HepG2 (cell line): ENCODE data around the gene CEP76. TPM values are rescaled to one million over a fixed set of nuclear protein-coding genes. Genes with fewer than 3 reads are reported as not detected.
A peak's percentile ranks its signal among the peaks of the same experiment; 100 is the strongest.

ENCODE experiments used
- PHF21A ChIP-seq: sonication (generic); formaldehyde crosslinking; IDR thresholded peaks from 2 replicates; pipeline ENCODE4 v1.5.0; 2020; ENCODE audit warnings: mild to moderate bottlenecking, missing genetic modification reagents
- PREB ChIP-seq: sonication (generic); formaldehyde crosslinking; IDR thresholded peaks from 2 replicates; pipeline ENCODE4 v1.4.0; 2020; ENCODE audit warnings: missing genetic modification reagents
- PRPF4 ChIP-seq: fragments of 200-400 bp; formaldehyde crosslinking; IDR thresholded peaks from 2 replicates; pipeline ENCODE4 v1.6.1; 2016; ENCODE audit warnings: low read length, low read depth; ENCODE audit not compliant: poor library complexity, severe bottlenecking
- ZBTB20 ChIP-seq: sonication (generic); formaldehyde crosslinking; IDR thresholded peaks from 2 replicates; pipeline ENCODE4 v1.8.1; 2023; ENCODE audit warnings: missing genetic modification reagents, low read depth, mild to moderate bottlenecking, borderline replicate concordance
- ZBTB33 ChIP-seq: sonication (generic); formaldehyde crosslinking; IDR thresholded peaks from 2 replicates; pipeline ENCODE4 v1.4.0; 2020; ENCODE audit warnings: missing genetic modification reagents
- ZBTB38 ChIP-seq: sonication (generic); formaldehyde crosslinking; IDR thresholded peaks from 2 replicates; pipeline ENCODE4 v1.5.1; 2020; ENCODE audit warnings: mild to moderate bottlenecking, missing genetic modification reagents
- ZBTB4 ChIP-seq: sonication (generic); formaldehyde crosslinking; IDR thresholded peaks from 2 replicates; pipeline ENCODE4 v1.4.0; 2020; ENCODE audit warnings: missing genetic modification reagents, mild to moderate bottlenecking, borderline replicate concordance
- ZNF460 ChIP-seq: sonication (generic); formaldehyde crosslinking; IDR thresholded peaks from 2 replicates; pipeline ENCODE4 v1.5.1; 2020; ENCODE audit warnings: missing genetic modification reagents, mild to moderate bottlenecking, borderline replicate concordance
- ZSCAN21 ChIP-seq: sonication (generic); formaldehyde crosslinking; IDR thresholded peaks from 2 replicates; pipeline ENCODE4 v1.8.0; 2022; ENCODE audit warnings: mild to moderate bottlenecking, missing genetic modification reagents, moderate library complexity, borderline replicate concordance
- polyA plus RNA-seq, 8 experiments: library from polyadenylated mRNA; depleted of rRNA in 3 of 8; stranded (reverse) in 7 of 8; unstranded in 1 of 8; fragments of >200 nt; fragmentation: Illumina TruSeq in 4 of 8; extraction: Trizol in 4 of 8; gene quantifications; 2 replicates each; pipeline versions ENCODE4 v1.2.1 to v1.2.3, GENCODE V29; 2011 to 2016; ENCODE audit warnings: low read depth in 4 of 8, missing spikeins in 1 of 8, mixed read lengths in 1 of 8; ENCODE audit not compliant: insufficient read depth in 1 of 8
- total RNA-seq, 5 experiments: library from RNA; depleted of rRNA; stranded (reverse); fragments of >200 nt; fragmentation: Illumina TruSeq; extraction: Trizol; gene quantifications; 2 replicates each; pipeline ENCODE4 v1.2.3, GENCODE V29; 2016; ENCODE audit warnings: low read depth in 1 of 5

Gene CEP76
- total and polyA plus RNA-seq, 2 of the 13 experiments (the other 11 are each of a cell fraction or from before 2014, with no cell fraction given): 13.9 to 15.1 TPM

GRCh38 chr18:12658426-12659138 is 43.9 kb downstream of the CEP76 start (continued):
- TF ChIP-seq ZBTB4 (CRISPR knock-in tag) (0 out of 2 replicates have a peak, but pooled peaks have one; percentile 42), ZBTB20 (CRISPR knock-in tag) (no peak), ZNF460 (CRISPR knock-in tag) (no peak), PREB (CRISPR knock-in tag) (no peak), PHF21A (CRISPR knock-in tag) (no peak), ZSCAN21 (CRISPR knock-in tag) (0 out of 2 replicates have a peak, but pooled peaks have one; percentile 8), ZBTB33 (CRISPR knock-in tag) (peak; percentile 35; the same call in 1 of the 2 replicates), PRPF4 (peak; percentile 45), ZBTB38 (CRISPR knock-in tag) (peak; percentile 66; the same call in 1 of the 2 replicates)
